Thoracic aorta (tissue), 2 donors: ENCODE results near the gene FGFR3. TPM values are rescaled to one million over a fixed set of nuclear protein-coding genes. Genes with fewer than 3 reads are reported as not detected.

Experiments
- ATAC-seq: fragments of 150-250 bp; one replicate; pipeline ENCODE4 v1.8.0; 2017; ENCODE audit warnings: low read depth; ENCODE audit not compliant: insufficient number of reproducible peaks, low FRiP score
- DNase-seq: peaks from one replicate; pipeline ENCODE4 v3.0.0-alpha.2; 2020; ENCODE audit warnings: low spot score
- H3K27ac ChIP-seq, 2 donors: fragments of 200-600 bp; sonication (generic); 1 replicate in 1 of 2; 2 replicates in 1 of 2; pipeline ENCODE4 v1.5.1; 2016; ENCODE audit warnings: mild to moderate bottlenecking in 2 of 2, moderate library complexity in 2 of 2
- H3K27me3 ChIP-seq: fragments of 200-600 bp; sonication (generic); replicated peaks from 2 replicates; pipeline ENCODE4 v1.6.0; 2016; ENCODE audit warnings: mild to moderate bottlenecking; ENCODE audit not compliant: insufficient read depth
- H3K36me3 ChIP-seq: fragments of 200-600 bp; sonication (generic); one replicate; pipeline ENCODE4 v1.5.1; 2016
- H3K4me1 ChIP-seq, 2 donors: fragments of 200-600 bp; sonication (generic); 1 replicate in 1 of 2; 2 replicates in 1 of 2; pipeline versions ENCODE4 v1.5.1 to v1.6.0; 2016; ENCODE audit warnings: low read depth in 2 of 2, mild to moderate bottlenecking in 1 of 2; ENCODE audit not compliant: control insufficient read depth in 1 of 2
- H3K4me3 ChIP-seq: fragments of 200-600 bp; sonication (generic); 2 replicates; pipeline ENCODE4 v1.5.1; 2016; ENCODE audit warnings: mild to moderate bottlenecking
- H3K9me3 ChIP-seq: fragments of 200-600 bp; sonication (generic); 2 replicates; pipeline ENCODE4 v1.5.1; 2016
- CTCF ChIP-seq: fragments of 200-600 bp; sonication (generic); IDR thresholded peaks from one replicate; pipeline ENCODE4 v1.5.1; 2019; ENCODE audit warnings: antibody characterized with exemption
- total RNA-seq, 2 donors: library from RNA; depleted of rRNA; stranded (reverse); fragments of >200 nt; gene quantifications; one replicate each; pipeline versions ENCODE4 v1.1.0 to v1.2.3, GENCODE V29; 2016

FGFR3 gene
- total RNA-seq, 2 donors from 2014 or later, result 0.68 to 1.4 TPM

- no peak for TF ChIP-seq CTCF
- Histone ChIP-seq H3K27ac (no peak overlapping the region), H3K27me3 (no peaks in the 10 kb centered on the region), H3K9me3 (no peaks in the 10 kb centered on the region), H3K4me3 (peak overlapping the region; percentile 14), H3K36me3 (no peaks in the 10 kb centered on the region), H3K4me1 (no peaks in the 10 kb centered on the region)
- DNase-seq (no peak), ATAC-seq (no peak)
These were observed 40.6 kb upstream of the FGFR3 start for GRCh38 chr4:1752284-1753041.

GRCh38 chr4:1753294-1753696, 39.8 kb upstream of the FGFR3 start:
- Histone ChIP-seq H3K27me3 (no peaks in the 10 kb centered on the region), H3K36me3 (no peaks in the 10 kb centered on the region), H3K4me3 (no peak overlapping the region), H3K4me1 (no peaks in the 10 kb centered on the region), H3K9me3 (no peaks in the 10 kb centered on the region), H3K27ac (no peak overlapping the region)
- DNase-seq (no peak), ATAC-seq (no peak)
- no peak for TF ChIP-seq CTCF

- no peaks in the 10 kb centered on the region for H3K27me3 ChIP-seq
- H3K4me1 ChIP-seq, result no peaks in the 10 kb centered on the region
- H3K4me3 ChIP-seq, result no peak overlapping the region
- TF ChIP-seq CTCF, result no peak
- no peak for ATAC-seq
- no peak overlapping the region for H3K27ac ChIP-seq
- no peaks in the 10 kb centered on the region for H3K9me3 ChIP-seq
- no peak for DNase-seq
- H3K36me3 ChIP-seq, result no peaks in the 10 kb centered on the region
These were observed 39.3 kb upstream of the FGFR3 start for GRCh38 chr4:1753697-1754311.

GRCh38 chr4:1754336-1754735, 38.8 kb upstream of the FGFR3 start:
- ATAC-seq, result no peak
- H3K36me3 ChIP-seq, result no peaks in the 10 kb centered on the region
- no peak for DNase-seq
- no peak overlapping the region for H3K4me3 ChIP-seq
- TF ChIP-seq CTCF, result no peak
- H3K27ac ChIP-seq, result no peak overlapping the region
- H3K9me3 ChIP-seq, result no peaks in the 10 kb centered on the region
- no peaks in the 10 kb centered on the region for H3K27me3 ChIP-seq
- H3K4me1 ChIP-seq, result no peaks in the 10 kb centered on the region

- Histone ChIP-seq H3K9me3 (no peaks in the 10 kb centered on the region), H3K27ac (no peak overlapping the region), H3K27me3 (no peaks in the 10 kb centered on the region), H3K4me3 (no peak overlapping the region), H3K36me3 (no peaks in the 10 kb centered on the region), H3K4me1 (no peaks in the 10 kb centered on the region)
- DNase-seq (no peak), ATAC-seq (no peak)
- TF ChIP-seq CTCF, result no peak
These were observed 37.8 kb upstream of the FGFR3 start for GRCh38 chr4:1755297-1755696.
